Pons (tissue), 1 donor: ENCODE data around the gene RAB44.

ENCODE experiments used
- DNase-seq: peaks from one replicate; pipeline ENCODE4 v3.0.0-alpha.2; 2016; ENCODE audit warnings: low spot score

RAB44 gene

DNA sequence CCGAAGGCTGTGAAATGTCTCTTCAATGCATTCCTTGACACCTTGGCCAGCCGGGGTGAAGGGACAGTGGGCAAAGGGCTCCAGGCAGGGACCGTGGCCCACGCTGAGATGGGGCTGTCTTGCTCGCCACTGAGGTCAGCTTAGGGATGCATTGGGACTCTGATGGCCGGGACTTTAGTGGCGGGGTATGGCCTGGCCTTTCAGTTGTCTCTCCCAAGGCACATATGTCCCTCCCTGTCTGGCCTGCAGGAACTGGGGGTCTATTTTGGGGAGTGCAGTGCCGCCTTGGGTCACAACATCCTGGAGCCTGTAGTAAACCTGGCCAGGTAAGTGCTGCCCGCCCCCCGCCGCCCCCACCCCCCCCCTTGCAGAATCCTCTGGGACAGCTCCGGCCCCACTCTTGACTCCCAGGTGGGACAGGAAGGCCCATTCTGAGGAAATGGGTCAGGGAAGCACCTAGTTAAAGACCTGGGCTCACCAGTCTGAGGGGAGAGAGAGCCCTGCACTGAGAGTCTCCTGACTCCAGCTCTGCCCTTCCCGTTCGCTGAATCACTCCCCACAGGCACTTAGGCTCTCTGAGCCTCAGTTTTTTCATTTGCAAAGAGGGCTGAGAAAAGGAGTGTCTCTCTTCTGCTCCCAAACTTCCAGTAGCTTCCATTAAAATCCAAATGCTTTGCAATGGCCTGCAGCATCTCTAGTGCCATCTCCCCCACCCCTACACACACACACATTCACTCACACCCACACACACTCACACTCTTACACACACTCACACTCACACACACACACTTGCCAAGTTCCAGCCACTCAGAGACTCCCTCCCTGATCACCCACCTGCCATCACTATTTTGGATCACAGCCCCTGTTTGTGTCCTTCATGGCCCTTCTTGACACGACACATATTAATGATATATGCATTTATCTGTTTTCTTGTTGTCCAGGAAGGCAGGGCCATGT lies 33.1 kb downstream of the RAB44 start:
- no peak for DNase-seq

DNA sequence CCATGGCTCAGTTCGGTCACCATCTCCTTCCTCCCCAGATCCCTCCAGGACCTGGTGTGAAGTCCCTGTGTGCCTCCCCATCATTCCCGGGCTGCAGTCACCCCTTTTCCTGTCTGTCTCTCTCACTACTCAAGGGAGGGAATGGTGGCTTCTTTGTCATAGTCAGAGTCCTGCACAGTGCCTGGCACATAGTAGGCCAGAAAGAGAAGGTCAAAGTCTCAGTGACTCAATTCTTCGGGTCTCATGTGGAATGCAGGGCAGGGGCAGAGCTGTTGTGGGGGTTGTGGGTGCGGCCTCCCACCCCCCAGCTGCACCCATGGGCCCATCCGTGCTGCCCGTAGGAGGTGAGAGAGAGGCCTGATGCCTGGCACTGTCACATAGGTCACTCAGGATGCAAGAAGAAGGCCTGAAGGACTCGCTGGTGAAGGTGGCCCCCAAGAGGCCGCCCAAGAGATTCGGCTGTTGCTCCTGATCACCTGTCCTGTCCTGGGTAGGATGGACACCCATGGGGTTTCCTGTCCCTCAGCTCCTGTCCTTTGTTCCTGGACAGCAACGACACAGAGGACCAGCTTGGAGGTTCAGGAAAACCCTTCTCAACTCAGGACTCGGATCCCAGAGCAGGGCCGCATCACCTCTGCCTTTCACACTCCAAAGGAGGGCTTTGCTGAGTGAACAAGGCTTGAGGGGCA lies 34.1 kb downstream of the RAB44 start:
- no peak for DNase-seq

DNA sequence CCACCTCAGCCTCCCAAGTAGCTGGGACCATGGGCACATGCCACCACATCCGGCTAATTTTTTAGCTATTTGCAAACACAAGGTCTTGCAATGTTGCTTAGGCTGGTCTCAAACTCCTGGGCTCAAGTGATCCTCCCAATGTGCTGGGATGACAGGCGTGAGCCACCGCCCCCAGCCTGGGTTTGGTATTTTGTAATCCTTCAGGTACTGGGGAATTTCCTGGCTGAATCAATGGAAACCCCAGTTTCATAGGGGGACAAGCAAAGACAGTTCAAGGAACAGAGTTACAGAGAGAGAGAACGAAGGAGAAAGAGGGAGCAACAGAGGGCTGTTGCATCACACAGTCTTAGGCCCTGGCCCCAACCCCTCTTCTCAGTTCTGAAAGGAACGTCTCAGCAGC lies 35.7 kb downstream of the RAB44 start:
- DNase-seq, result no peak

DNA sequence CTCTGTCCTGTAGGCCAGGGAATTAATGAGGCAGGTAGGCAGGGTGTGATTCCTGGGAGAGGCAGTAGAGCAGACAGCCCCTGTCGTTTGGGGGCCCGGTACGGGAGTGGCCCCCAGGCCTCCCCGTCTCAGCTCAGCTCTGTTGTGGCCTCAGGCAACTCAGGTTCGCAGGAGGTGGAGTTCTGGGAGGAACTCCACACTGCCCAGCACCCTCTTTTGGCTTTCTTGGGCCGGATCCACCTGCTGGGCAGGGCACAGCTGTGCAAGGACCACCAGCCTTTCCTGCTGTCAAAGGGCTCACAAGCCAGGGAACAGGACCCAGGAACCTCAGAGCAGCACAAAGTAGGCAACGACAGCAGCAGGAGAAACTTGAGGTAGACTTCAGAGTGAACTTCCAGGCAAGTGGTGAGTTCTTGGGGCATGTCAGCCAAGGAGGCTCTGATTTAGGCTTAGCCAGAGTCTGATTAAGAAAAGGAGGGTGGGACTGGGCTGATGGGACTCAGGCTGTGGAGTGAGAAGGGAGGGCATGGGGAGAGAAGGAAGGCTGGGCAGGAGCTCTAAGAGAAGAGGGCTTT lies 36.9 kb downstream of the RAB44 start:
- DNase-seq, result no peak

DNA sequence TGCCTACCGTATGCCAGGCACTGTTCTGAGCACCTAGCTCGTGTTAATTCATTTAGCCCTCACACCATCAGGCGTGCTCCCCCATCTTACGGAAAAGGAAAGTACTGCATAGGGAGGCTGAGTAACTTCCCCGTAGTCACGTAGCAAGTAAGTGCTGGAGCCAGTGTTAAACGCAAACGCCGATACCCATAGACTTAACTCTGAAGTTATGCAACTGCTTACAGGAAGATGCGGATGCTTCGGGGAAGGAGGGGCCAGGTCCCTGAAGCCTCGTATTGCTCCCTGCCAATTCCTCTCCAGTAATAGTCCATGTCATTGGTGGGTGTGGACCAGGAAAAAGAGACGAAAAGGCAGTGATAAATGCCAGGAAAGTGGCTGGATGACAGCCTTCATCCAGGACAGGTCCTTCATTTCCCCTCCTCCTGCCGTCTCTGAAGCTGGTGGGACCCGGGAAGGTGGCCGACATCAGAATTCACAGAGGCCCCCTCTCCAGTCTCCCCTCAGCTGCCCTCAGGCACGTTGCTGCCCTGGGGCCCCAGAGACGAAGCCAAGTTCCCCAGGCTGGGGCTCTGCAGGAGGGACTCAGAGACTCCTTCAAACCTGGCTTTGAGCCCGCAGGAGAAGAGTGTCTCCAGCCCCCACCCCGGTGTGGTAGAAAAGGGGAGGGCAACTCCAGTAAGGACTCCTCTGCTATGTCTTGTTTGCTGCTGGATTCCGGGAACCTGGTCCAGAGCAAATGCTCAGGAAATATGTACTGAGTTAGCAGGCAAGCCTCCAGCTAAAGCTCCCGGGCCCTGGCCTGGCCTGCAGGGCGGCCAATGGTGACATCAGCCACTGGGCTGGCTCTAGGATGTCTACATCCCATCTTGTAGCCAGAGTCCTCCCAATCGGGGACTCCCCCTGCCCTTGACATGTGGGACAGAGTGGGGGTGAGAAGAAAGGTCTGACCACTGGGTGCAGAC lies 37.8 kb downstream of the RAB44 start:
- DNase-seq, result peak; percentile 33

DNA sequence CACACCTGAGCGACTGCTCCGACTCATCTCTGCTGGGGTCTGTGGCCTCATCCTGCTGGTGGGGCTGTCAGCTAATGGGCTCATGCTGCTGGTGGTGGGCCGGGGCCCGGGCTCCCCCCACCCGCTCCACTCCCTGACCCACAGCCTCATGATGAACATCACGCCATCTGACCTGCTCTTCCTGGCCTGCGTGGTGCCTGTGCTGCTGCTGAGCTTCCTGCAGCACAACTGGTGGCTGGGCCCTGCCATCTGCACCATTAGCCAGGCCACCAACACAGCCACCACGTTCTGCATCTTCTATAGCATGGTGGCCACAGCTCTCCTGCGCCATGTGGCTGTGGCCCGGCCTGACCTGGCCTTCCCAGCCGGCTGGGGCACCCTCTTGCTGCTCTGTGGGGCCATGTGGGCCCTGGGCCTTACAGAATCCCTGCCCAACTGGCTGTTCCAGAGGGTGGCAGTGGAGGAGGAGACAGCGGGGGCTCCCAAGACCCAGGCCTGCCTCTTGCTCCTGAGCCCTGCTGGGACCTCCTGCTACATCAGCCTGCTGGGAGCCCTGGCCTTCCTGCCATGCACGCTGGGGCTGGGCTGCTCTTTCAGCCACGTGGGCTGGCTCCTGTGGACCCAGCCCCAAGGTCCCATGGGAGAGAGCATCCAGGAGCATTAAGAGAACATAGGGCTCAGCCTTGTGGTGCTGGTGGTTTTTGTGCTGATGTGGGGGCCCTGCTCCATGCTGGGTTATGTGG lies 39.6 kb downstream of the RAB44 start:
- DNase-seq, result no peak

DNA sequence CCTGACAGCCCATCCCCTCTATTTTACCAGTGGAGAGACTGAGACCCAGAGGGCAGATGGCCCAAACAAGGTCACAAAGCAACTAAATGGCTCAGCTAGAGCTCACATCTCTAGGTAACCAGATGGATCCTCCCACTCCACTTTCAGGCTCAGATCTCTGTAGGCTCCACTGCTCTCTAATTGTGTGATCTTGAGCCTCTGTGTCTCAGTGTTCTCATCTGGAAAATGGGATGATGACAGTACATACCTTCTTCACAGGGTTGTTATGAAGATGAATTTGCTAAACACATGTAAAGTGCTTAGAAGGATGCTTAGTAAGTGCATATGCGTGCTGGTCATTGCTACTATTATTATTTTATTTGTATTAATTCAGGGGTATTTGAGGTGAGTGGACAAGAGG lies 40.5 kb downstream of the RAB44 start:
- DNase-seq, result no peak

DNA sequence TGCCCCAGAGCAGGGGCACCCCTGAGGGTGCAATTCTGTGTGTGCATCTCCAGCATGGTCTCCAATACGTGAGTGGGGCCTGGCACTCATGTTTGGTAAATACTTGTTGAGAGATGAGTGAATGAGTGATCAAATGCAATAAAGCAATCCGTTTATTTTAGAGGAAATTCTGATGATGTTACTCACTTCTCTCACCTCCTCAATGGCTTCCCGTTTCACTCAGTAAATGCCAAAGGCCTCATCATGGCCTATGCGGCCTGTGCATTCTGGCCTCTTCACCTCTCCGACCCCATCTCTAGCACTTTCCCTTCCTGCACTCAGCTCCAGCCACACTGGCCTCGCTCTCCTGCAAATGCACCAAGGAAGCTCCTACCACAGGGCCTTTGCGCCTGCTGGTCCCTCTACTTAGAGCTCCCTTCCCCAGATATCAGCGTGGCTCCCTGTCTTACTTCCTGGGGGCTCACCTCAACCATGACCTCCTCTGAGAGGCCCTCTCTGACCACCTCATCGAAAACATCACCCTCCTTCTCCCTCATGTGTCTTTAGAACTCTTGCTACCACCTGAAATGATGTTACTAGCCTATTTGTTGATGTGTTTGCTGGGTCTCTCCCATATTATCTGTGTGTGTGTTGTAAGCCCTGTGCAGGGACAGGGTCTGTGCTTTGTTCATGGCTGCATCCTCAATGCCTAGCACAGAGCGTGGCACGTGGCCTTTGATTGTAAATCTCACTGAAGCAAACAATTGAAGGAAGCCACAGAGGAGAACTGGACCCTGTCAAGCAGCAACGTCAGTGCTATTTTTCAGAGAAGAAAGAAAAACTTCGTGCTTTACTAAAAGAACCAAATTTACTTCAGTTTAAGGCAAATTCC lies 42.6 kb downstream of the RAB44 start:
- DNase-seq, result no peak

DNA sequence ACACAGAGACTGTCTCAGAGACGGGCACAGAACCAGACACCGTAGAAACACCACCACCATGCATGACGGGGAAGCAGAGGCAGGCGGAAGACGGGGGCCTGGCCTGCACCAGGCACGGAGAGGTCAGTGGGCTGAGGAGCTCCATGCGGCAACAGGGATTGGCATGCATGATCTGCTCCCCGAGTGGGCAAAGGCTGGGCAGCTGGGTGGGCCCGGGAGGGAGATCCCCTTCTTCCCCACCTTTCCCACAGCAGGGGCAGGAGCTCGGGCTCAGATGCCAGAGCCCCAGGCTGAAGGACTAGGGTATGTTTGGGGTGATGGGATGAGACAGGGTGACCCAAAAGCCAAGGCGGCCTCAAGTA lies 43.2 kb downstream of the RAB44 start:
- DNase-seq, result no peak

DNA sequence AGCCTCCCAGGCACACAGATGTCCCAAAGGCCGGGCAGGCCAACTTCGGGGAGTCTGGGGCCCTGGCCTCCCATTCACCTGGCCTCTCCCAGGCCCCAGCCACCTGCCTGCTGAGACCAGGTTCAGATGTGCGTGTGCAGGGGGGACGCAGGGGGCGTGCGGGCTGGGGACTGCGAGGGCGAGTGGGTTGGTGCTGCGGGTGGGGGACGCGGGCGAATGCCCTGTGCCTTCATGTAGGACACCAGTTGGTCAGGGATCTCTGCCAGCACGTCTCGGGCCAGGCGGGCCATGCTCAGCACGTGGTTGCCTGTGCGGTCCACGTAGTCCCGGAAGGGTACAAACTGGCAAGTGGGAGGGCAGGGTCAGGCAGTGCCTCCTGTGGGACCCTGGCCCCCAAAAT lies 44.5 kb downstream of the RAB44 start:
- no peak for DNase-seq

DNA sequence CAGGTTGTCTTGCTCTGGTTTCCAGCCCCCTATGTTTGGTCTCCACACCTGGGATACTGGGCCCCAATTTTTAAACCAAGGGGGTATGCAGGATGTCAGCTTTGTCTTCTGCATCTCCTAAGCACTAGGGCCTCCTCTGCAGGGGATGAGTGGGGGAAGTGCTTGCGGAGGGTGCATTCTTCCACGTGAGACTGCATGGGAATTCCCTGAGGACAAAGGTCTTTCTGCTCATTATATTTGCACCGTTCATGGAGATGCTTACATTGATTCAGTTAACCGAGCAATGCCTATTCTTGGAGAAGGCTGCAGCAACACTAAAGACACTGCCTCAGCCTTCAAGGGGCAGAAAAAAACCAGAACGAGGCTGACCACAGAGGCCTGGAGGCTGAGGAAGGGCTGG lies 45.4 kb downstream of the RAB44 start:
- DNase-seq, result no peak

DNA sequence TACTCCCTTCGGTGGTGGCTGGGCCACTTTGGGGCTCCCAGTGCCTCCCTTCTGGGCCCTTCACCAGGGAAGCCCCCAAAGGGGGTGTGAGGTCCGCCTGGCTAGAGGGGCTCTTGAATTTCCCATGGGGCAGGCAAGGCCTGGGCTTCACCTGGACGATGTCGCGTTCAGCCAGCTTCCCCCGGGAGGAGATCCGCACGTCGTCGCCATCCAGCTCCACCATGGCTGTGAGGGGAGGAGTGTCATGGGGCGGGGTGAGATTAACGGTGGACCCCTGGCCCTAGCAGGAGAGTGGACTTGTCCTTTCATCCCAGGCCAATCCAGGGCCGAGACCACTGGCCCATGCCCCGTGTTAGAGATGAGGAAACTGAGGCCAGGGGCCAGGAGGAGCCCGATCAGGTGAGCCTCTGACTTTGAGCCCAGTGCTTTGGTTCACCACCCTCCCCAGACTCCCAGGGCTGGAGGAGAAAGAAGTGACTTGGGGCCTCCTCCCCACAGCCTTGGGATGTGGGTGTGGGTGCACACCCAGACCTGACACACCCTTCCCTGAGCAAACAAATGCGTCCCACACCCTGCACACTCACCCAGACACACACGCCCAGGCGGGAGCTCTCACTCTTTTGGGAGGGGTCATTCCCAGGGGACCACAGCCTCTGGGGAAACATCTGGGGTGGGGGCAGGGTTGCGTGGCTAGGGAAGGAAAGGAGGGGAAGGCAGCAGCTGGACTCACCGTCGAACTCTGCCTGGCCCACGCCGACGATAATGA lies 46.1 kb downstream of the RAB44 start:
- no peak for DNase-seq

DNA sequence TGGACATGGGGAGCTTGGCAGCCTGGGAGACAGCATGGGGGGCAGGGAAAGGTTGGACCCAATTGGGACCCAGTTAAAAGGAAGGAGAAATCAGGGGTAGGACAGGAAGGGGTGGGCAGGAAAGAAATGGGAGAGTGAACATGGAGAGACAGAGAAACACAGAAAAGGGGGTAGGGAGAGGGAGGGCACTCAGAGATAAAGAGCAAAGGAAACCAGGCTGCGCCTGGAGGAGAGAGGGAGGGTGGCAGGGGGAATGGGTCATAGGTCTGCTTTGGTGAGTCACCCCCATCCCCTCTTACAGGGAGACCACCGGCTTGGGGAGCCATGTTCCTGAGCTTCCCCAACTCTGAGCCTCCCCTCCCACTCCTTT lies 46.7 kb downstream of the RAB44 start:
- DNase-seq, result no peak

DNA sequence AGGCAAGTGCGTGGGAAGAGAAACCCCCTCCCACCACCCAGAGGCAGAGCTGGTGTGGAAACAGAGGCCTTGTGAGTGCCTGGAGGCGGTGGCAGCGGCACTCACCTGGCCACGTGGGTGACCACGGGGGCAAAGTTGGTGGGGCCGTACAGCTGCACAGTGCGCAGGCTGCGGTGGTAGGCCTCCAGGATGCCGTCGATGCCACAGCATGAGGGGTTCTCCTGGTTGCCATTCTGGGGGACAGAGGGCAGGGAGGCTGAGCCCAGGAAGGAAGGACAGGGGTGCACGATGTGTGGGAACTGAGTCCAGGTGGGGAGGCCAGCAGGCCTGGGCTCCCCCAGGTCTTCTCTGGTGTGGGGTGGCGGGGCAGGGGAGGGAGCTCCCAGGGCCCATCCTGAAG lies 47.7 kb downstream of the RAB44 start:
- DNase-seq, result no peak

DNA sequence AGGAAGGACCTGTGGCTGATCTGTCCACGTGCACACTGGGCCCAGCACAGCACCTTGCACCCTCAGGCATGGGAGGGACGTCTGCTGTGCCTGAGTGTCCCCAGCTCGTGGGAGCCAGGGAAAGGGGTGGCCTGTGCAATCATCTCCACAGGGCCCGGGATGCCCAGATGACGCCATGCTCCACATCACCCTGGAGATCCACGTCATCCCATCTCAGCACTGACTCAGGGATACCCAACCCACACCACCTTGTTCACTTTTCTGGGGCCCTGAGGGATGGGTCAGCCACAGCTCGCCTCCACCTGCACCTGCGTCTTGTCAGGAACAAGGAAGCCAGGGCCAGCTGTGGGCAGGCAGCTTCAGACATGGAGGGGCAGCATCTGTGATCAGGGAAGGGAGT lies 48.2 kb downstream of the RAB44 start:
- DNase-seq, result no peak

DNA sequence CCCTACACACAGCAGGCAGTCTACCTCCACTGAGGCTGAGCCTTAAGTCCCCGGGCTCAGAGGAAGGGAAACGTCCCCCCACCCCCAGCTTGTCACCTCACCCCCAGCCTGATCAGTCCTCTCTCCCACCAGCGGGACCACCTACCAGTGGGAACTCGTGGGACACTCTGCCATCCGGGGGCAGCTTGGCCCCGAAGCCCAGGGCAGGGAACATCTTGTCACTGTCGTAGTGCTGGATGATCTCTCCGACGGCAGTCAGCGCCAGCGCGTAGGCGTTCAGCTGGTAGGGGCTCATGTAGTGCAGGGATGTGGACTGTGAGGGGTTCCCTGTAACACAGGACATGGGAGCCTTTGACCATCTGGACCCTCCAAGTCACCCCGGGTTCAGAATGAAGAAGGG lies 48.6 kb downstream of the RAB44 start:
- no peak for DNase-seq

DNA sequence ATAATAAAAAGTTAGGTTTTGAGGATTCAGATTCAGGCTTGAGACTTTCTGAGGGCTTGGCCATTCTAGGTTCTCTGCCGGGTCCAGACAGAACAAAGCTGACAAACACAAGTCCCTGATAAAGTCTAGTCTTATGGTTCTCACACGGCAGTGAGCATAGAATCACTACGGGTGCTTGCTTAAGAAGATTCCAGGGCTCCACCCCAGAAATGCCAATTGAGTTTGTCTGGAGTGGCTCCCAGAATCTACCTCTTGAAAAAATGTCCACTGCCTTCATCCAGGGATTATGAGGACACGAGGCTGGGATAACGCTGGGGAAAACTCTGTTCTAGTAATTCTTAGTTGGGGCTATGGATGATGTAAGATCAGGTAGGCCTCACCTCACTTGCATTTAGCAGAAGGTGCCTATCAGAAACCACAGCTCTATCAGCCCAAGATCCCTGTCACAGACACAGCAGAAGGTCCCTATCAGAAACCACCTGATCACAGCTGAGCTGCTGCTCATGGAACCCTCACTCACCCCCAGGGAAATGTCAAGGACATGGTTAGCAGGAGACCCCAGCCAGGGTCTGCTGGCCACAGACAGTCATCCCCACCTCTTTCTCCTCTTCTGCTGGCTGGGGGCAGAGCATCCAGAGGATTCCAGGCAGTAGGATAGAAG lies 52.3 kb downstream of the RAB44 start:
- no peak for DNase-seq

DNA sequence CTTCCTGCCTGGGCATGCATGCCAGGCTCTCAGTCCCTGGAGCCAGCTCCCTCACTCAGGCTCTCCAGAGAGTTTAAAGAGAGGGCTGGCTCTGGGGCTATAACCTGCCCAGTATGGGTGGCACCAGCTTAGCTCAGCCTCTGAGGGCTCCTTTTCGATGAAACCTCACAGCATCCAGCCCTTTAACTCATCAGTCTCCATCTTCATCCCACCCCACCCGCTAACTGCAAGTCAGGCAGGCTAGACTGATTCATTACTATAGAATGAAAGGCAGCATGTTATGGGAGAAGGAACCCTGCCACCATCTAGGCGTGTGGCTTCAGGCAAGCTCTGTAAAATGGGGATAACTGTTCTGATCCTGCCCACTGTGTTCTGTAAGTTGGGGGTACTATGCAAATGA lies 53.5 kb downstream of the RAB44 start:
- no peak for DNase-seq

DNA sequence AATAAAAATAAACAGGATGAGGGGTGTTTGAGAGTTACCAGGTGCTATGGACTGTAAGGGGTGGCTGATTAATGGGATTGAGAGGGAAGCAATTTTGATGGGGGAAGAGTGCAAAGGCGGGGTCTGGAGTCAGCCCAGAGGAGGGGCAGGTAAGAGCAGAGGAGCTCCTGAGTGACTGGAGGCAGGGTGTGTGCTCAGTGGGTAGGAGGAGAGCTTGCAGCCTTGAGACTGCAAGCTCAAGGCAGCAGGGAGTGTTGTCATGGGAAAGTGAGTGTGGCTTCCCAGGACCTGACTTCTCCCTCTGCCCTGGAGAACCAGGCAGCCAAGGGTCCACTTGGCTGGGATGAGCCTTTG lies 54.2 kb downstream of the RAB44 start:
- no peak for DNase-seq
